Measurements from ENCODE around the gene PARL. TPM values are rescaled to one million over a fixed set of nuclear protein-coding genes. Genes with fewer than 3 reads are reported as not detected.

Gene PARL
- total and polyA plus RNA-seq, 2 donors: 33.5 to 49.5 TPM

- WGBS: 85% methylated on average over 4 of the region's 4 CpGs
- DNase-seq (ENCODE audit: extremely low spot score): no peak
- H3K36me3 ChIP-seq (ENCODE audit: insufficient read depth): peaks cover 5% of the 10 kb centered on the region
These were observed 22.1 kb downstream of the PARL start for GRCh38 chr3:183862610-183863009.

GRCh38 chr3:183857863-183858262 lies 26.8 kb downstream of the PARL start:
- no peak overlapping the region for H3K27ac ChIP-seq (ENCODE audit: low read depth)
- H3K36me3 ChIP-seq (ENCODE audit: insufficient read depth): peaks cover 7% of the 10 kb centered on the region
- DNase-seq (ENCODE audit: extremely low spot score): no peak
- no peak overlapping the region for H3K4me3 ChIP-seq (ENCODE audit: low read depth, low read length)
- no peaks in the 10 kb centered on the region for H3K4me1 ChIP-seq (ENCODE audit: insufficient read depth)
- 91% methylated on average over 3 of the region's 3 CpGs for WGBS

More at GRCh38 chr3:183862610-183863009, 22.1 kb downstream of the PARL start:
- H3K27ac ChIP-seq (ENCODE audit: low read depth): no peak overlapping the region
- no peaks in the 10 kb centered on the region for H3K4me1 ChIP-seq (ENCODE audit: insufficient read depth)
- H3K4me3 ChIP-seq (ENCODE audit: low read depth, low read length): no peak overlapping the region

- H3K27ac ChIP-seq (ENCODE audit: low read depth): no peak overlapping the region
- no peak overlapping the region for H3K4me3 ChIP-seq (ENCODE audit: low read depth, low read length)
- H3K36me3 ChIP-seq (ENCODE audit: insufficient read depth): peaks cover 7% of the 10 kb centered on the region
- no peak for DNase-seq (ENCODE audit: extremely low spot score)
- 95% methylated on average over 4 of the region's 4 CpGs for WGBS
- no peaks in the 10 kb centered on the region for H3K4me1 ChIP-seq (ENCODE audit: insufficient read depth)
These were observed 30.2 kb downstream of the PARL start for GRCh38 chr3:183854318-183855035.

GRCh38 chr3:183845608-183846288 lies 38.9 kb downstream of the PARL start:
- DNase-seq (ENCODE audit: extremely low spot score): no peak
- WGBS: 86% methylated on average over 13 of the region's 13 CpGs
- Histone ChIP-seq H3K4me1 (ENCODE audit: insufficient read depth) (no peaks in the 10 kb centered on the region), H3K27ac (ENCODE audit: low read depth) (no peak overlapping the region), H3K36me3 (ENCODE audit: insufficient read depth) (peaks cover 5% of the 10 kb centered on the region), H3K4me3 (ENCODE audit: low read depth, low read length) (no peak overlapping the region)

GRCh38 chr3:183845090-183845489 lies 39.6 kb downstream of the PARL start:
- Histone ChIP-seq H3K4me1 (ENCODE audit: insufficient read depth) (no peaks in the 10 kb centered on the region), H3K36me3 (ENCODE audit: insufficient read depth) (peaks cover 5% of the 10 kb centered on the region), H3K4me3 (ENCODE audit: low read depth, low read length) (no peak overlapping the region), H3K27ac (ENCODE audit: low read depth) (no peak overlapping the region)
- 86% methylated on average over 4 of the region's 4 CpGs for WGBS
- no peak for DNase-seq (ENCODE audit: extremely low spot score)

- H3K4me1 ChIP-seq (ENCODE audit: insufficient read depth): no peaks in the 10 kb centered on the region
- H3K36me3 ChIP-seq (ENCODE audit: insufficient read depth): peaks cover 8% of the 10 kb centered on the region
- H3K27ac ChIP-seq (ENCODE audit: low read depth): no peak overlapping the region
- no peak for DNase-seq (ENCODE audit: extremely low spot score)
- 89% methylated on average over 2 of the region's 2 CpGs for WGBS
- no peak overlapping the region for H3K4me3 ChIP-seq (ENCODE audit: low read depth, low read length)
These were observed 40.1 kb downstream of the PARL start for GRCh38 chr3:183844606-183845005.

- no peak for DNase-seq (ENCODE audit: extremely low spot score)
- H3K36me3 ChIP-seq (ENCODE audit: insufficient read depth): peaks cover 11% of the 10 kb centered on the region
- H3K4me3 ChIP-seq (ENCODE audit: low read depth, low read length): no peak overlapping the region
- H3K27ac ChIP-seq (ENCODE audit: low read depth): no peak overlapping the region
- H3K4me1 ChIP-seq (ENCODE audit: insufficient read depth): no peaks in the 10 kb centered on the region
- 96% methylated on average over 4 of the region's 4 CpGs for WGBS
These were observed 44.9 kb downstream of the PARL start for GRCh38 chr3:183839751-183840150.

GRCh38 chr3:183837894-183838293 lies 46.8 kb downstream of the PARL start:
- DNase-seq (ENCODE audit: extremely low spot score): no peak
- Histone ChIP-seq H3K27ac (ENCODE audit: low read depth) (no peak overlapping the region), H3K4me3 (ENCODE audit: low read depth, low read length) (no peak overlapping the region), H3K36me3 (ENCODE audit: insufficient read depth) (peaks cover 14% of the 10 kb centered on the region), H3K4me1 (ENCODE audit: insufficient read depth) (no peaks in the 10 kb centered on the region)
- 98% methylated on average over 3 of the region's 3 CpGs for WGBS

GRCh38 chr3:183837390-183837789 lies 47.3 kb downstream of the PARL start:
- Histone ChIP-seq H3K36me3 (ENCODE audit: insufficient read depth) (peaks cover 14% of the 10 kb centered on the region), H3K4me3 (ENCODE audit: low read depth, low read length) (no peak overlapping the region), H3K27ac (ENCODE audit: low read depth) (no peak overlapping the region), H3K4me1 (ENCODE audit: insufficient read depth) (no peaks in the 10 kb centered on the region)
- no peak for DNase-seq (ENCODE audit: extremely low spot score)
- WGBS: 93% methylated on average over 9 of the region's 9 CpGs

GRCh38 chr3:183833516-183833915 lies 51.2 kb downstream of the PARL start:
- no peaks in the 10 kb centered on the region for H3K4me1 ChIP-seq (ENCODE audit: insufficient read depth)
- WGBS: 93% methylated on average over 6 of the region's 6 CpGs
- no peak for DNase-seq (ENCODE audit: extremely low spot score)
- H3K36me3 ChIP-seq (ENCODE audit: insufficient read depth): peaks cover 11% of the 10 kb centered on the region
- no peak overlapping the region for H3K4me3 ChIP-seq (ENCODE audit: low read depth, low read length)
- no peak overlapping the region for H3K27ac ChIP-seq (ENCODE audit: low read depth)

GRCh38 chr3:183830187-183830586 lies 54.5 kb downstream of the PARL start:
- WGBS: 95% methylated on average over 9 of the region's 9 CpGs
- no peak for DNase-seq (ENCODE audit: extremely low spot score)
- Histone ChIP-seq H3K36me3 (ENCODE audit: insufficient read depth) (peaks cover 11% of the 10 kb centered on the region), H3K4me3 (ENCODE audit: low read depth, low read length) (no peak overlapping the region), H3K4me1 (ENCODE audit: insufficient read depth) (no peaks in the 10 kb centered on the region), H3K27ac (ENCODE audit: low read depth) (no peak overlapping the region)

GRCh38 chr3:183829466-183829865 lies 55.2 kb downstream of the PARL start:
- WGBS: 93% methylated on average over 9 of the region's 9 CpGs
- no peaks in the 10 kb centered on the region for H3K4me1 ChIP-seq (ENCODE audit: insufficient read depth)
- no peak for DNase-seq (ENCODE audit: extremely low spot score)

GRCh38 chr3:183828538-183828870 lies 56.2 kb downstream of the PARL start:
- no peak for DNase-seq (ENCODE audit: extremely low spot score)
- H3K4me1 ChIP-seq (ENCODE audit: insufficient read depth): no peaks in the 10 kb centered on the region
- no peak overlapping the region for H3K4me3 ChIP-seq (ENCODE audit: low read depth, low read length)
- no peak overlapping the region for H3K27ac ChIP-seq (ENCODE audit: low read depth)
- H3K36me3 ChIP-seq (ENCODE audit: insufficient read depth): peaks cover 11% of the 10 kb centered on the region
- WGBS: 93% methylated on average over 7 of the region's 7 CpGs

More at GRCh38 chr3:183829466-183829865, 55.2 kb downstream of the PARL start:
- no peak overlapping the region for H3K4me3 ChIP-seq (ENCODE audit: low read depth, low read length)
- H3K27ac ChIP-seq (ENCODE audit: low read depth): no peak overlapping the region
- H3K36me3 ChIP-seq (ENCODE audit: insufficient read depth): peaks cover 11% of the 10 kb centered on the region

GRCh38 chr3:183827809-183828537 lies 56.7 kb downstream of the PARL start:
- H3K4me3 ChIP-seq (ENCODE audit: low read depth, low read length): no peak overlapping the region
- no peak overlapping the region for H3K27ac ChIP-seq (ENCODE audit: low read depth)
- H3K36me3 ChIP-seq (ENCODE audit: insufficient read depth): peaks cover 7% of the 10 kb centered on the region
- DNase-seq (ENCODE audit: extremely low spot score): no peak
- no peaks in the 10 kb centered on the region for H3K4me1 ChIP-seq (ENCODE audit: insufficient read depth)
- 87% methylated on average over 14 of the region's 14 CpGs for WGBS
